NB4 (cell line): Measurements from ENCODE around the gene PLPPR1.

Experiments
- POLR2A ChIP-seq: IDR thresholded peaks from 2 replicates; pipeline ENCODE4 v1.6.1; 2011; ENCODE audit warnings: mild to moderate bottlenecking; ENCODE audit not compliant: insufficient read length; ENCODE audit errors: extremely low read depth
- TF ChIP-seq, protein P1 (sequence below): IDR thresholded peaks from one replicate; pipeline ENCODE4 v1.5.1; 2012; ENCODE audit warnings: low read depth, low read length
- TF ChIP-seq, protein P2 (sequence below): IDR thresholded peaks from 2 replicates; pipeline ENCODE4 v1.6.1; 2011; ENCODE audit warnings: low read depth, low read length

DNA sequence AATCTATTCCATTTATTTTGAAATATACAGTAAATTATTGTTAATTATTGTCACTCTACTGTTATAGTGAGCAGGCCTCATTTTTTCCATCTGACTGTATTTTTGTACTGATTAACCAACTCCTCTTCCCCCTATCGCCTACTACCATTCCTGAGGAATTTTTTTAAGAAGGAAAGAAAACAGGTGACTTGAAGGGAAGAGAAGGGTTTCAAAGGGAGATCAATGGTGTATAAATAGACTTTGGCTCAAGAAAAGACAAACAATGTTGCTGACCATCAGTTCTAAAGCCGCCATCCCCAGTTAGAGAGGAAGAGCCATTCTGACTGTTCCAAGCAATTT lies 286.6 kb downstream of the PLPPR1 start:
- no peak for TF ChIP-seq POLR2A
- TF ChIP-seq, protein P1, sequence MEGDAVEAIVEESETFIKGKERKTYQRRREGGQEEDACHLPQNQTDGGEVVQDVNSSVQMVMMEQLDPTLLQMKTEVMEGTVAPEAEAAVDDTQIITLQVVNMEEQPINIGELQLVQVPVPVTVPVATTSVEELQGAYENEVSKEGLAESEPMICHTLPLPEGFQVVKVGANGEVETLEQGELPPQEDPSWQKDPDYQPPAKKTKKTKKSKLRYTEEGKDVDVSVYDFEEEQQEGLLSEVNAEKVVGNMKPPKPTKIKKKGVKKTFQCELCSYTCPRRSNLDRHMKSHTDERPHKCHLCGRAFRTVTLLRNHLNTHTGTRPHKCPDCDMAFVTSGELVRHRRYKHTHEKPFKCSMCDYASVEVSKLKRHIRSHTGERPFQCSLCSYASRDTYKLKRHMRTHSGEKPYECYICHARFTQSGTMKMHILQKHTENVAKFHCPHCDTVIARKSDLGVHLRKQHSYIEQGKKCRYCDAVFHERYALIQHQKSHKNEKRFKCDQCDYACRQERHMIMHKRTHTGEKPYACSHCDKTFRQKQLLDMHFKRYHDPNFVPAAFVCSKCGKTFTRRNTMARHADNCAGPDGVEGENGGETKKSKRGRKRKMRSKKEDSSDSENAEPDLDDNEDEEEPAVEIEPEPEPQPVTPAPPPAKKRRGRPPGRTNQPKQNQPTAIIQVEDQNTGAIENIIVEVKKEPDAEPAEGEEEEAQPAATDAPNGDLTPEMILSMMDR = no peak
- TF ChIP-seq, protein P2, sequence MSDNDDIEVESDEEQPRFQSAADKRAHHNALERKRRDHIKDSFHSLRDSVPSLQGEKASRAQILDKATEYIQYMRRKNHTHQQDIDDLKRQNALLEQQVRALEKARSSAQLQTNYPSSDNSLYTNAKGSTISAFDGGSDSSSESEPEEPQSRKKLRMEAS = no peak
